ENCODE results near the gene BAIAP2L2.

The BAIAP2L2 gene

DNA sequence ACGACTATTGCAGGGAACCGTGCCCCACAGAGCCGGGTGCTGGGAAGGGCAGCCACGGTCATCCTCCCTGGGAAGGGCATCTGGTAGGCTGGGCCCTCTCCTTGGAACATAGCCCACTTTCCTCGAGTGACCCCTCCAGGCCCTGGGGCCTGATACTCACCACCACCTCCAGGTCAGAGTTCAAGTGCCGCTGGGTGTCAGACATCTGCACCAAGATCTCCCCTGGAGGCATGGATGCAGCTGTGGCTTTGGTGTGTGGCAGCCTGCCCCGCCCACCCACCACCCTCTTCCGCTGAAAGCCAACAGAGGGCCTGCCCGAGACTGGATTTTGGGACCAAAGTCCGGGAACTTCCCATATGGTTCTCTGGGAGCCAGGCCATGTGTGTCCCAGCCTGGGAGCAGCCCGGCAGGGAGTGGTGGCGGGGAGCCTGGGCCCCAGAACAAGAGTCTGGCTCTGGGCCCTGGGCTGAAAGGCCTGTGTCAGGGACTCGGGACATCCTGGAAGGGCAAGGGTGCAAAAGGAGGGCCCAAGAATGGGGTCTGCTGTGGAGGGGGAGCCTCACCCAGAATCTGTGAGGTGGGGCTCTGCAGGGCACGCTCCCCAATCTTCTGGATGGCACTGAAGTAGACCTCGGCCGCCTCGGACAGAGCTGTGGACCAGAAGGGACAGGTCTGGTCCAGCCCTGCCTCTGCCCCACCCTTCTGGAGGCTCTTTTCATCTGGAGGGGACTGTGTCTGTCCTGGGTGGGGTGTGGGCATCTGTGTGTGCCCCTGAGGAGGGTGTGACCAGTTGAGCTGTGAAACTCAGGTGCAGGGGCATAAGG, 2.6 kb downstream of the BAIAP2L2 start:
- Histone ChIP-seq H3K36me3 (ENCODE audit: control insufficient read depth, insufficient read depth, low read length) (peaks cover 1% of the 10 kb centered on the region; the same call in 1 of the 2 replicates), H3K27me3 (replicated peaks; ENCODE audit: control insufficient read depth, insufficient read depth, low read length) (no peaks in the 10 kb centered on the region), H3K4me3 (replicated peaks; ENCODE audit: low read depth, low read length) (no peak overlapping the region)
- TF ChIP-seq, protein P1, sequence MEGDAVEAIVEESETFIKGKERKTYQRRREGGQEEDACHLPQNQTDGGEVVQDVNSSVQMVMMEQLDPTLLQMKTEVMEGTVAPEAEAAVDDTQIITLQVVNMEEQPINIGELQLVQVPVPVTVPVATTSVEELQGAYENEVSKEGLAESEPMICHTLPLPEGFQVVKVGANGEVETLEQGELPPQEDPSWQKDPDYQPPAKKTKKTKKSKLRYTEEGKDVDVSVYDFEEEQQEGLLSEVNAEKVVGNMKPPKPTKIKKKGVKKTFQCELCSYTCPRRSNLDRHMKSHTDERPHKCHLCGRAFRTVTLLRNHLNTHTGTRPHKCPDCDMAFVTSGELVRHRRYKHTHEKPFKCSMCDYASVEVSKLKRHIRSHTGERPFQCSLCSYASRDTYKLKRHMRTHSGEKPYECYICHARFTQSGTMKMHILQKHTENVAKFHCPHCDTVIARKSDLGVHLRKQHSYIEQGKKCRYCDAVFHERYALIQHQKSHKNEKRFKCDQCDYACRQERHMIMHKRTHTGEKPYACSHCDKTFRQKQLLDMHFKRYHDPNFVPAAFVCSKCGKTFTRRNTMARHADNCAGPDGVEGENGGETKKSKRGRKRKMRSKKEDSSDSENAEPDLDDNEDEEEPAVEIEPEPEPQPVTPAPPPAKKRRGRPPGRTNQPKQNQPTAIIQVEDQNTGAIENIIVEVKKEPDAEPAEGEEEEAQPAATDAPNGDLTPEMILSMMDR (IDR thresholded peaks at IDR 0.05; ENCODE audit: insufficient read depth, low read length, poor library complexity, severe bottlenecking): no peak
- DNase-seq (ENCODE audit: extremely low read depth, insufficient read length): no peak

DNA sequence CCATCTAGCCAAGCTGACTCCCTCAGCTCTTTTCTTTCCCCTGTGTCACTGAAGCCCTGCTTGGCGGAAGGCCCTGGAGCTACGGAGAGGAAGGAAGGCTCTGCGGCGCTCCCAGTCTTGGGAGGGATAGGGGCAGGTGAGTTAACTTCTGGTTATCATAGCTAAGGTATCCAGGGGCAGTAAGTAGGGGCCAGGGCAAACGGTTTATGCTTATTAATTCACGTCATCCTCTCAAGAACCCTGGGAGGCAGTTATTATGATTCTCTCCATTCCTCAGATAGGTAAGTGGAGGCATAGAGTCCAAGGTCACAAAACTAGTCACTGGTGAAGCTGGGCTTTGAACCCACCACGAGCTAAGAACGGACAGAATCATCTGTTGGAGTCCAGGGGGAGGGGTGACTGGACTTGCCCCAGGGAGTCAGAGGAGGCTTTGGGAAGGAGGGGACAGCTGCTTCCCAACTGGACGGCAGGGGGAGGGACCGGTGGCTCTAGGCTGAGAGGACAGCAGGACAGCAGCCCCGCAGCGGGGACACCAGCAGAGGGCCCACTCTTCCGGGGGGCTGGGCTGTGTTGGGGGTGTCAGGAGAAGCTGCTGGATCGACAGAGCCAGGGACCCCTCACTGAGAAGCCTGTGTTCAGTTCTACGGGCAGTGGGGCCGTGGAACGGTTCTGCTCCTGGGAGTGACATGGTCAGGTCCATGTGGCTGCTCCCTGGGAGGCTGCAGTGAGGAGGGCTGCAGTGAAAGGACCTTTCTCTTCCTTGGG, 3.5 kb downstream of the BAIAP2L2 start:
- Histone ChIP-seq H3K4me3 (replicated peaks; ENCODE audit: low read depth, low read length) (no peak overlapping the region), H3K27me3 (replicated peaks; ENCODE audit: control insufficient read depth, insufficient read depth, low read length) (no peaks in the 10 kb centered on the region), H3K36me3 (ENCODE audit: control insufficient read depth, insufficient read depth, low read length) (peaks cover 1% of the 10 kb centered on the region; the same call in 1 of the 2 replicates)
- DNase-seq (ENCODE audit: extremely low read depth, insufficient read length): peak; percentile 1
- TF ChIP-seq, protein P1 (IDR thresholded peaks at IDR 0.05; ENCODE audit: insufficient read depth, low read length, poor library complexity, severe bottlenecking): no peak

DNA sequence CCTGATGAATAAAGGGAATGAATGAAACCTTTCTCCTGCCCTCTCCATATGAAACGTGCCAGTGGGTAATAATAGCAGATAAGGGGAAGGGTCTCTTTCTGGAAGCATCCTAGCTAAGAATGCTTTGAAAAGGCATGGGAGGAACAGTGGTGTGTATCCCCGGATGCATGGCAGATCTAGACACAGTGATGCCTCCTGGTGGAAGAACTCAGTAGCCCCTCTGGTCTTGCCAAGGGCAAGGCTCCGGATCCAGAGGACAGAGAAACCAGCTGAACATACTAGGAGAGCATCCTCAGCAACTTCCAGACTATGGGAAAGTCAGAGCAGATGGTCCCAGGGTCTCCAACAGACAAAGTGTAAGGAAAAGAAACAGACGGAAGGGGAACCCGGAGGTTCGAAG, 6.4 kb downstream of the BAIAP2L2 start:
- no peak for DNase-seq (ENCODE audit: extremely low read depth, insufficient read length)
- H3K36me3 ChIP-seq (ENCODE audit: control insufficient read depth, insufficient read depth, low read length): no peaks in the 10 kb centered on the region
- TF ChIP-seq, protein P1 (IDR thresholded peaks at IDR 0.05; ENCODE audit: insufficient read depth, low read length, poor library complexity, severe bottlenecking): peak; percentile 43

DNA sequence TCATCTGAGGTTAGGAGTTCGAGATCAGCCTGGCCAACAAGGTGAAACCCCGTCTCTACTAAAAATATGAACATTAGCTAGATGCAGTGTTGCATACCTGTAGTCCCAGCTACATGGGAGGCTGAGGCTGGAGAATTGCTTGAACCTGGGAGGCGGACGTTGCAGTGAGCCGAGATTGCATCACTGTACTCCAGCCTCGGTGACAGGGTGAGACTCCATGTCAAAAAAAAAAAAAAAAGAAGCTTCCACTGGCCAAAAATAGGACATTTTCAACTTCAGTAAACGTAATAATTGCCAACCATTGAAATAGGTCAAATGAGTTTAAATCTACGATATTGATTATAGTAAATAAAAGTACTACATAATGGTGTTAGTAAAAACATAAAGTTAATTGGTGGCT, 6.8 kb downstream of the BAIAP2L2 start:
- TF ChIP-seq, protein P1 (IDR thresholded peaks at IDR 0.05; ENCODE audit: insufficient read depth, low read length, poor library complexity, severe bottlenecking): no peak
- Histone ChIP-seq H3K4me3 (replicated peaks; ENCODE audit: low read depth, low read length) (no peak overlapping the region), H3K27me3 (replicated peaks; ENCODE audit: control insufficient read depth, insufficient read depth, low read length) (no peaks in the 10 kb centered on the region), H3K36me3 (ENCODE audit: control insufficient read depth, insufficient read depth, low read length) (no peaks in the 10 kb centered on the region)
- DNase-seq (ENCODE audit: extremely low read depth, insufficient read length): no peak

More for the DNA sequence above, 6.4 kb downstream of the BAIAP2L2 start:
- Histone ChIP-seq H3K27me3 (replicated peaks; ENCODE audit: control insufficient read depth, insufficient read depth, low read length) (no peaks in the 10 kb centered on the region), H3K4me3 (replicated peaks; ENCODE audit: low read depth, low read length) (no peak overlapping the region)

DNA sequence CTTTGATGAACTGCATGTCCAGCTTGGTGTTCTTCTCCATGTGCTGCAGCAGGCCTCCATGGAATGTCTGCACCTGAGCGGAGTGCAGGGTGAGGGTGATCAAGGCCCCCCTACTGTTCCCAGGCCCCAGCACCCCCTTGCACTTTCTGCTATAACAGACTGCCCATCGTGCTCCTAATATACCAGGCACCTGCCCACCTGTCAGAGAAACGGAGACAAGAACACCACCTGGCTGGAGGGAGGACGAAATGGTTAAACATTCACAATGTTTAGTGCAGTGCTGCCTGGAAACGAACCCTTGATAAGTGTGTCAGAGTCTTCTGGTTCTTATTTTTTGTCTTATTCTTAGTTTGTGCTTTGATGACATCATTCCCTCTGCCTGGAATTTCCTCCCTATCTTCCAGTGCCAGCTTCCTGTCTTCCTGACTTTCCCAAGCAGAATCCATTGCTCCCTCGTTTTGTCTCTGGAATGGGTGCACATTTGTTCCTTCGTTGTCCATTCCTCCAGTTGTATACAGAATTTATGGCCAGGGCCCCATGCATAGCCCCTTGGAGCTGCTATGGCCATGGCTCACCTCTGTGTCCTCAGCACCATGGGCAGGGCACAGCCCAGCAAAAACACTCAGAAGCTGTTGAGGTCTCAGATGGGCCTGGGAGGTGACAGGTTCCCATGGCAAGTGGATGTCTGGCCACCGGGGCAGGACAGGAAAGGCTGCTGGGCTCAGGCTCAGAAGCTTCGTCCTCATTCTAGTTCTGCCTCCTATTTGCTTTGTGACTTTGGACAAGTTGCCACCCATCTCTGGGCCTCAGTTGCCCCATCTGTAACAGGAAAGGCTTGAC, 11.9 kb downstream of the BAIAP2L2 start:
- Histone ChIP-seq H3K36me3 (ENCODE audit: control insufficient read depth, insufficient read depth, low read length) (no peaks in the 10 kb centered on the region), H3K4me3 (replicated peaks; ENCODE audit: low read depth, low read length) (no peak overlapping the region), H3K27me3 (replicated peaks; ENCODE audit: control insufficient read depth, insufficient read depth, low read length) (no peaks in the 10 kb centered on the region)
- TF ChIP-seq, protein P1 (IDR thresholded peaks at IDR 0.05; ENCODE audit: insufficient read depth, low read length, poor library complexity, severe bottlenecking): no peak
- no peak for DNase-seq (ENCODE audit: extremely low read depth, insufficient read length)
